HepG2 (cell line): ENCODE measurements around the gene PLAA. TPM values are rescaled to one million over a fixed set of nuclear protein-coding genes. Genes with fewer than 3 reads are reported as not detected.
A peak's percentile ranks its signal among the peaks of the same experiment; 100 is the strongest.

Source experiments
- AHDC1 ChIP-seq: sonication (generic); formaldehyde crosslinking; IDR thresholded peaks from 2 replicates; pipeline ENCODE4 v1.5.1; 2020; ENCODE audit warnings: mild to moderate bottlenecking, missing genetic modification reagents, borderline replicate concordance
- HMG20B ChIP-seq: conservative IDR thresholded peaks from 2 replicates; pipeline ENCODE4 v1.6.1; 2016; ENCODE audit warnings: missing genetic modification reagents, missing compliant biosample characterization
- HNRNPK ChIP-seq: fragments of 200-400 bp; formaldehyde crosslinking; IDR thresholded peaks from 2 replicates; pipeline ENCODE4 v1.6.1; 2018; ENCODE audit warnings: low read length, low read depth, moderate library complexity, mild to moderate bottlenecking; ENCODE audit not compliant: poor library complexity, severe bottlenecking
- HOXA7 ChIP-seq: sonication (generic); formaldehyde crosslinking; IDR thresholded peaks from 2 replicates; pipeline ENCODE4 v1.8.1; 2022; ENCODE audit warnings: mild to moderate bottlenecking, missing genetic modification reagents, moderate library complexity
- KLF6 ChIP-seq: IDR thresholded peaks from 2 replicates; pipeline ENCODE4 v1.8.0; 2016; ENCODE audit warnings: missing biosample characterization, missing genetic modification reagents
- MEF2D ChIP-seq: sonication (generic); formaldehyde crosslinking; IDR thresholded peaks from 2 replicates; pipeline ENCODE4 v1.5.1; 2020; ENCODE audit warnings: mild to moderate bottlenecking, missing genetic modification reagents
- PBX2 ChIP-seq: IDR thresholded peaks from 2 replicates; pipeline ENCODE4 v1.6.1; 2016; ENCODE audit warnings: control low read depth
- SKIL ChIP-seq: sonication (generic); formaldehyde crosslinking; IDR thresholded peaks from 2 replicates; pipeline ENCODE4 v1.8.0; 2022; ENCODE audit warnings: missing genetic modification reagents, mild to moderate bottlenecking, moderate library complexity, borderline replicate concordance
- SPEN ChIP-seq: sonication (generic); formaldehyde crosslinking; IDR thresholded peaks from 2 replicates; pipeline ENCODE4 v1.5.1; 2020; ENCODE audit warnings: low read depth, mild to moderate bottlenecking, missing genetic modification reagents
- ZBTB2 ChIP-seq: sonication (generic); formaldehyde crosslinking; IDR thresholded peaks from 2 replicates; pipeline ENCODE4 v1.8.0; 2022; ENCODE audit warnings: low read depth, missing genetic modification reagents
- ZNF17 ChIP-seq: sonication (generic); formaldehyde crosslinking; IDR thresholded peaks from 2 replicates; pipeline ENCODE4 v1.5.0; 2020; ENCODE audit warnings: mild to moderate bottlenecking, missing genetic modification reagents
- ZNF513 ChIP-seq: sonication (generic); formaldehyde crosslinking; conservative IDR thresholded peaks from 2 replicates; pipeline ENCODE4 v1.5.0; 2020; ENCODE audit warnings: missing genetic modification reagents
- ZNF788 ChIP-seq: sonication (generic); formaldehyde crosslinking; IDR thresholded peaks from 2 replicates; pipeline ENCODE4 v1.5.0; 2020; ENCODE audit warnings: mild to moderate bottlenecking, missing genetic modification reagents, borderline replicate concordance
- ZNF839 ChIP-seq: sonication (generic); formaldehyde crosslinking; IDR thresholded peaks from 2 replicates; pipeline ENCODE4 v1.4.0; 2020; ENCODE audit warnings: missing genetic modification reagents, mild to moderate bottlenecking, borderline replicate concordance
- polyA plus RNA-seq, 8 experiments: library from polyadenylated mRNA; depleted of rRNA in 3 of 8; stranded (reverse) in 7 of 8; unstranded in 1 of 8; fragments of >200 nt; fragmentation: Illumina TruSeq in 4 of 8; extraction: Trizol in 4 of 8; gene quantifications; 2 replicates each; pipeline versions ENCODE4 v1.2.1 to v1.2.3, GENCODE V29; 2011 to 2016; ENCODE audit warnings: low read depth in 4 of 8, missing spikeins in 1 of 8, mixed read lengths in 1 of 8; ENCODE audit not compliant: insufficient read depth in 1 of 8
- total RNA-seq, 5 experiments: library from RNA; depleted of rRNA; stranded (reverse); fragments of >200 nt; fragmentation: Illumina TruSeq; extraction: Trizol; gene quantifications; 2 replicates each; pipeline ENCODE4 v1.2.3, GENCODE V29; 2016; ENCODE audit warnings: low read depth in 1 of 5

PLAA gene
- total and polyA plus RNA-seq, 2 of the 13 experiments (the other 11 are each of a cell fraction or from before 2014, with no cell fraction given) = 5.8 to 22.9 TPM

- TF ChIP-seq AHDC1 (CRISPR knock-in tag) (peak; percentile 25; the same call in 1 of the 2 replicates), HMG20B (CRISPR knock-in tag) (no peak), HNRNPK (peak; percentile 39), ZNF17 (no peak), KLF6 (CRISPR knock-in tag) (peak; percentile 45; the same call in 1 of the 2 replicates), ZNF513 (CRISPR knock-in tag) (no peak), ZNF839 (peak; percentile 35; the same call in 1 of the 2 replicates), SPEN (peak; percentile 76), ZBTB2 (no peak), SKIL (CRISPR knock-in tag) (no peak), PBX2 (CRISPR knock-in tag) (no peak), MEF2D (CRISPR knock-in tag) (peak; percentile 70; the same call in 1 of the 2 replicates), HOXA7 (CRISPR knock-in tag) (no peak), ZNF788 (CRISPR knock-in tag) (peak; percentile 54; the same call in 1 of the 2 replicates)
Measured at GRCh38 chr9:26946753-26947727, at the start of gene PLAA (continued).
